Measurements from ENCODE around the gene CUBN. TPM values are rescaled to one million over a fixed set of nuclear protein-coding genes. Genes with fewer than 3 reads are reported as not detected.

Gene CUBN
- total RNA-seq, 4 donors from 2014 or later: 0.27 to 3.6 (median 0.96) TPM

DNA sequence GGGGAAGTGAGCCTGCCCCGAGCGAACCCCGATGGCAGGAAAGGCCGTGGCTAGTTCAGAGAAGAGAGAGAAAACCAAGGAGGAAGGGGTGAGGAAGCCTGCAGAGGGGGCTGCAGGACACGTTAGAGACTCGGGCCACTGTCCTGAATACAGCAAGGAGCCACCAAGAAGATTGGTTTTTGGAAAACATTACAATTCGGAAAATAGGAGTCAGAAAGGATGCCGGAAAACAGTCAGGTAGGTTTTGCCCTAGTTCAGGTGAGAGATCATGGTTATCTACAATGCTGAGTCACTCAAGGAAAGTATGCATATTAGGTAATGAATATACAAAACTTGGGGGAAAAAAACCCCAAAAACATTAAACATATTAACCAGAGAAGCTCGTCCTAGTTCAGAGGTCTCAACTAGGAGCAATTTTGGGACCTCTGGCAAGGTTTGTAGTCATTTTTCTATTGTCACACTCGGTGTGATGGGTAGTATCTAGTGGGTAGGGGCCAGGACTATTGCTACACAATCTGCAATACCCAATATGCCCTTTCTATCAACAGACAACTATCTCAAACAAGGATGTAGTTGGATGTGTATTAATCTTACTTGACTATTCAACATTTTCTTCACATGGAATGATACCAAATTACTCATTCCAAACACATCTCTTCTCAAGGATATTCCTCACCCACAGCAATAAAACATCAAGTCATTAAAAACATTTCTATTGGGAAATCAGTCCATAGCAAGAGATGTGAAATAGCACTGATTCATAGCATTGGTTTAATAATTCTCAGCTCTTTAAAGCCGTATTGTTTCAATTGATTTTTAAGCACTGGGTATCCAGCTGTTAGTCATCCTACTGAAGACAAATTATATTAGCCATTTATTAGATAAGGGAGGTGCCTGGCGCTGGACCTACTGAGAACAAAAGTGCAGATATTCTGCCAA lies 238.0 kb downstream of the CUBN start:
- peak; percentile 65 to 71 for ATAC-seq
- Histone ChIP-seq H3K27ac (no peak overlapping the region), H3K9me3 (no peaks in the 10 kb centered on the region), H3K4me1 (no peaks in the 10 kb centered on the region), H3K27me3 (no peaks in the 10 kb centered on the region), H3K4me3 (no peak overlapping the region), H3K36me3 (no peaks in the 10 kb centered on the region)
- in situ Hi-C loops (cut with MboI; ENCODE audit: low sequenced_read_pairs in 4 of 4) (no loop called here), intact Hi-C loops (cut with DNase I; ENCODE audit: low total_unique reads) (loop anchor here (2.0 to 5.0 kb wide), 2 partner anchors 111 to 365 kb away; no protein-coding TSS in a partner anchor)
- TF ChIP-seq CTCF (IDR thresholded peaks at IDR 0.05 in 4 of 5, conservative IDR thresholded peaks at IDR 0.05 in 1 of 5) (peak; percentile 23 to 54 (median 29)), POLR2A (IDR thresholded peaks at IDR 0.05) (no peak)
- DNase-seq: peak; percentile 8 to 43

- Histone ChIP-seq H3K27me3 (no peaks in the 10 kb centered on the region), H3K9me3 (no peaks in the 10 kb centered on the region), H3K4me1 (no peaks in the 10 kb centered on the region), H3K27ac (no peak overlapping the region), H3K4me3 (no peak overlapping the region), H3K36me3 (no peaks in the 10 kb centered on the region)
- no peak for ATAC-seq
- intact Hi-C loops (cut with DNase I; ENCODE audit: low total_unique reads) (loop anchor here (2.0 to 5.0 kb wide), 2 partner anchors 112 to 366 kb away; no protein-coding TSS in a partner anchor), in situ Hi-C loops (cut with MboI; ENCODE audit: low sequenced_read_pairs in 4 of 4) (no loop called here)
- TF ChIP-seq POLR2A (IDR thresholded peaks at IDR 0.05) (no peak), CTCF (IDR thresholded peaks at IDR 0.05 in 4 of 5, conservative IDR thresholded peaks at IDR 0.05 in 1 of 5) (no peak)
- no peak for DNase-seq
Observed at GRCh38 chr10:16890691-16891090, 238.9 kb downstream of the CUBN start.

- no peak for DNase-seq
- intact Hi-C loops (cut with DNase I; ENCODE audit: low total_unique reads) (no loop called here), in situ Hi-C loops (cut with MboI; ENCODE audit: low sequenced_read_pairs in 4 of 4) (no loop called here)
- Histone ChIP-seq H3K4me3 (no peak overlapping the region), H3K27me3 (no peaks in the 10 kb centered on the region), H3K36me3 (no peaks in the 10 kb centered on the region), H3K9me3 (no peaks in the 10 kb centered on the region), H3K27ac (no peak overlapping the region), H3K4me1 (no peaks in the 10 kb centered on the region)
- TF ChIP-seq POLR2A (IDR thresholded peaks at IDR 0.05): no peak
- TF ChIP-seq CTCF (IDR thresholded peaks at IDR 0.05 in 4 of 5, conservative IDR thresholded peaks at IDR 0.05 in 1 of 5): no peak
- no peak for ATAC-seq
Observed at GRCh38 chr10:16887565-16887964, 242.0 kb downstream of the CUBN start.

- no peak for TF ChIP-seq POLR2A (IDR thresholded peaks at IDR 0.05)
- TF ChIP-seq CTCF (IDR thresholded peaks at IDR 0.05 in 4 of 5, conservative IDR thresholded peaks at IDR 0.05 in 1 of 5): no peak
- intact Hi-C loops (cut with DNase I; ENCODE audit: low total_unique reads) (no loop called here), in situ Hi-C loops (cut with MboI; ENCODE audit: low sequenced_read_pairs in 4 of 4) (no loop called here)
- DNase-seq (no peak), ATAC-seq (no peak)
- no peaks in the 10 kb centered on the region for H3K36me3 ChIP-seq
- H3K4me3 ChIP-seq: no peak overlapping the region
- no peak overlapping the region for H3K27ac ChIP-seq
- no peaks in the 10 kb centered on the region for H3K27me3 ChIP-seq
- no peaks in the 10 kb centered on the region for H3K4me1 ChIP-seq
- H3K9me3 ChIP-seq: no peaks in the 10 kb centered on the region
Observed at GRCh38 chr10:16886031-16886430, 243.6 kb downstream of the CUBN start.

Data from gastrocnemius medialis (tissue), 4 donors.